CD4-positive, alpha-beta T cell treated with Interleukin-4 for 4 hours (primary cell): ENCODE results near the gene NOTCH4.
"Not testable (repeated sequence)": the region's sequence is repeated elsewhere in the genome, so short reads cannot be mapped to it uniquely, and the experiment has no call there.

Source experiments
- DNase-seq: peaks from one replicate; pipeline ENCODE4 v3.0.0-alpha.2; 2020

The NOTCH4 gene

DNA sequence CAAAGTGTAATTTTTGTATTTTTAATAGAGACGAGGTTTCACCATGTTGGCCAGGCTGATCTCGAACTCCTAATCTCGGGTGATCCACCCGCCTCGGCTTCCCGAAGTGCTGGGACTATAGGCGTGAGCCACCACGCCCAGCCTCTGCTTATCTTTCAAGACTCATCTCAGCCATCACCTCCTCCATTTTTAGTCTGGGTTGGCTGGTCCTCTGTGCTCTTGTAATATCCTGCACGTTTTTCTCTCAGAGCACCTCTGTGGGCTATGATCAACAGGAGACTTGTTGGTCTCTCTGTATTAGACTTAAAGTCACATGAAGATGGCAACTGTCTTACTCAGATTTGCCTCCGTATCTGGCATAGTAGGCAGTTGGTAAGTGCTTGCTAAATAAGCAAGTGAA is 7.6 kb downstream of the NOTCH4 start:
- DNase-seq: no peak

DNA sequence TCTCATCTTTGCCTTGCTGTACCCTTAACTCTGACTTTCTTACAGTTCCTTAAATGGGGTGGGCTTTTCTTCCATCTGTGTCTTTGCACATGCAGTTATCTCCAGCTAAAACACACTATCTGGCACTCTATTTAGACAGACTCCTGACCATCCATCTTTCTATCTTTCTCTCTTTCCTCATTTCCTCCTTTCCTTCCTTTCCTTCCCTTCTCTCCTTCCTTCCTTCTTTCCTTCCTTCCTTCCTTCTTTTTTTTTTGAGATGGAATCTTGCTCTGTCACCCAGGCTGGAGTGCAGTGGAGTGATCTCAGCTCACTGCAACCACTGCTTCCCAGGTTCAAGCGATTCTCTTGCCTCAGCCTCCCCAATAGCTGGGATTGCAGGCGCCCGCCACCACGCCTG is 8.2 kb downstream of the NOTCH4 start:
- DNase-seq: no peak

DNA sequence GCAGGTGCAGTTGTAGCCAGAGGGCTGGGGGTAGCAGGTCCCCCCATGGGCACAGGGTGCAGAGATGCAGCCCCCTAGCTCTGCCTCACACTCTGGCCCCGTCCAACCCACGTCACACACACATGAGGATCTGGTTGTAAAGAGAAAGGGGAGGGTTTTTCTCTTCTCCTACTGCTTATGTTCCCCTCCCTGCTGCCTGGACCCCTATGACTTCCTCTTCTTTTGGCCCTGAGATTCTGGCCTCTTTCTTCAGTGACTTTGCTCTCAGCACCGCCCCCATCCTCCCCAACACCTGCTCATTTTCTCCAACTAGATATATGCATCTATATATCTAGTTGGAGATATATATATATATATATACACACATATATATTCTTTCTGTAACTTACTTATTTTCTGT is 9.7 kb downstream of the NOTCH4 start:
- DNase-seq: no peak

DNA sequence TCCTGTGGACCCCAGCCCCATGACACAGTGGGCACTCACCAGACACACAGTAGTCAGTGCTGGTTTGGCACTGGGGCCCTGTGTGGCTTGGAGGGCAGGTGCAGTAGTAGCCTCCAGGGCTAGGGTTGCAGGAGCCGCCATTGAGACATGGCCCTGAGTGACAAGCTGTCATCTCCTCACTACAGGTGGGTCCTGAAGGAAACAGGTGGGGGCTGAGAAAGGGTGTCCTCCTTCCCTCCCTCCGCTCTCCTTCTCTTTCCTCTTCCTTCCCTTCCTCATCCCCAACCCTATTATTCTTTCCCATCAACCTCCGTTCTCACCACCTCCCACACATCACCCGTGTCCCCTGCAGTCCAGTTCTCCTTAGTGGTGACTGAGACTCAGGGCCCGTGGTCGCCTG is 10.2 kb downstream of the NOTCH4 start:
- no peak for DNase-seq

DNA sequence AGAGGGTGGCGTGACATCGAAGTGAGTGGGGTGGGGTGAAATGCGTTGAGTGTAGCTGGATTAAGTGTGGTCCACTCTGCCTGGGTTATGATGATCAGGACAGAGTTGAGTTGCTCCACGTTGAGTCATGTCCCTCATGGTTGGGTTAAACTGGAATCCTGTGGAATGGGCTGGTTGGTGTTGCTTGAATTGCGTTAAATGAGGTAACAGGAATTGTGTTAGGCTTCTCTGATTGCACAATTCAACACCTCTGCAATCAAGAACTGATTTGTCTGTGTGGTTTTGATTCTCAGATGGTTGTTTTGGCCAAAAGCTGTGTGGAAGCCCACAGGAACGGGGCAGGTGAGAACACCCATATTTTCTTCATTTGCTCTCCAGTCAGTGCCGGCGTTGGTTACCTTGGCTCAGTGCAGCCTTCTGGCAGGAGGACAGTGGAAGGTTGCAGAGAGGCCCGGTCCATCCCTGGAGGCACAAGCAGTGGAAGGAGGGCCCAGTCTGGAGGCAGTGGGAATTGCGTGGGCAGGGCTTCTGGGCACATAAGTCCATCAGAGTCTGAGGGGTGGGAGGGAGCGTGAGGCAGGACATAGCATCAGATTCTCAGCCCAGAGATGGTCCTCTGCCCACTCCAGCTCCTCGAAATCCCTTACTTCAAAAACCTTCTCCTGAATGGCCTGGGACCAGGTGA is 11.6 kb downstream of the NOTCH4 start:
- DNase-seq: no peak

DNA sequence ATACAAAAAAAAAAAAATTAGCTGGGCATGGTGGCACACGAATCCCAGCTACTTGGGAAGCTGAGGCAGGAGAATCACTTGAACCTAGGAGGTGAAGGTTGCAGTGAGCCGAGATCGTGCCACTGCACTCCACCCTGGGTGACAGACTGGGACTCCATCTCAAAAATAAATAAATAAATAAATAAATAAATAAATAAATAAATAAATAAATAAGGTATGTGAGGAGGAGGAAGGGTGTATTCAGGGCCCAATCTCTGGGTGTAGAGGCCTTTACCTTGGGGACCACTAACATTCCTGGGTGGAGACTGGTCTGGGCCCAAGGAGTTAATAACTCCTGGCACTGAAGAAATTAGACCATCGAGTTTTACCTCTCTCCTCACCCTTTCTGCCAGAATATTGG is 12.4 kb downstream of the NOTCH4 start:
- not testable (repeated sequence) for DNase-seq

DNA sequence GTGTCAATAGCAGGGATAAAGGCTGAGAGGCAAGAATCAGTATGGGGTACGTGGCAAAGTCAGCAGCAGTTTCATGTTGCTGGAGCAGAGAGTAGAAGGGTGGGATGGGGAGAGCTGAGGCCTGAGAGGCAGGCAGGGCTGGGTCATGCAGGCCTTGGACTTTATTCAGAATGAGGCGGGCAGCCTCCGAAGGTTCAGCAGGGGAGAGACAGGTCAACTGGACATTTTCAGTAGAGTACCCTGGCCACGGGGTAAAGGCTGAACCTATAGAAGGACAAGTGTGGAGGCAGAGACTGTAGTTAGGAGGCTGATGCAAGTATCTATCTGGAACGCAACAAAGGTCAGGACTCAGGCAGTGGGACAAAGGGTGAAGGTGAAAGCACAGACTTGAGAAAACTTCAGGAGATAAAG is 13.7 kb downstream of the NOTCH4 start:
- no peak for DNase-seq

DNA sequence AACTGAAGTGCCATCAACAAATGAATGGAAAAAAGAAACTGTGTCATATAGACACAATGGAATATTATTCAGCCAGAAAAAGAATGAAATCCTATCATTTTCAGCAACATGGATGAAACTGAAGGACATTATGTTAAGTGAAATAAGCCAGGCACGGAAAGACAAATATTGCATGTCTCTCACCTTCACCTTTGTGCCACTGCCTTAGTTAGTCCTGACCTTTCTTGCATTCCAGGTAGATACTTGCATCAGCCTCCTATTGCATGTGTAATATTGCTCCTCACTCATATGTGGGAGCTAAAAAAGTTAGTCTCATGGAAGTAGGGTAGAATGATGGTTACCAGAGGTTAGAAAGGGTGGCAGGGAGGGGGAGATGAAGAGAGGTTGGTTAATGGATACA is 14.9 kb downstream of the NOTCH4 start:
- no peak for DNase-seq

DNA sequence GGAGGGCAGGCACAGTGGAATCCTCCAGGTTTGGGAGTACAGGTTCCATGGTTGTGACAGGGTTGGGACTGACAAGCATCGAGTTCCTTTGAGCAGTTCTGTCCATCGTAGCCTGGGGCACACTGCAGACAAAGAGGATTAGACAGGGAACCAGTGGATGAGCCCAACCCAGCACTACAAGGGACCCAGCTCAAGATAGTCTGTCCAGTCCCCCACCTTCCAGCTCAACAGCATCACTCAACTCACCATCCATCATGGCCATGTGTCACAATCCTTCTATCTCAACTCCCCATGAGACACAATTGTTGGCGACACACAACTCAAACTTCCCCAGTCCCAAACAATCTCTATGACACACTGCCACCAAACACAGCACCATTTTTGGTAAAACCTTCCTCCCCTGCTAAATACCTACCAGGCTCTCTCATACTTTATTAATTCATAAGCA is 19.6 kb downstream of the NOTCH4 start:
- no peak for DNase-seq

DNA sequence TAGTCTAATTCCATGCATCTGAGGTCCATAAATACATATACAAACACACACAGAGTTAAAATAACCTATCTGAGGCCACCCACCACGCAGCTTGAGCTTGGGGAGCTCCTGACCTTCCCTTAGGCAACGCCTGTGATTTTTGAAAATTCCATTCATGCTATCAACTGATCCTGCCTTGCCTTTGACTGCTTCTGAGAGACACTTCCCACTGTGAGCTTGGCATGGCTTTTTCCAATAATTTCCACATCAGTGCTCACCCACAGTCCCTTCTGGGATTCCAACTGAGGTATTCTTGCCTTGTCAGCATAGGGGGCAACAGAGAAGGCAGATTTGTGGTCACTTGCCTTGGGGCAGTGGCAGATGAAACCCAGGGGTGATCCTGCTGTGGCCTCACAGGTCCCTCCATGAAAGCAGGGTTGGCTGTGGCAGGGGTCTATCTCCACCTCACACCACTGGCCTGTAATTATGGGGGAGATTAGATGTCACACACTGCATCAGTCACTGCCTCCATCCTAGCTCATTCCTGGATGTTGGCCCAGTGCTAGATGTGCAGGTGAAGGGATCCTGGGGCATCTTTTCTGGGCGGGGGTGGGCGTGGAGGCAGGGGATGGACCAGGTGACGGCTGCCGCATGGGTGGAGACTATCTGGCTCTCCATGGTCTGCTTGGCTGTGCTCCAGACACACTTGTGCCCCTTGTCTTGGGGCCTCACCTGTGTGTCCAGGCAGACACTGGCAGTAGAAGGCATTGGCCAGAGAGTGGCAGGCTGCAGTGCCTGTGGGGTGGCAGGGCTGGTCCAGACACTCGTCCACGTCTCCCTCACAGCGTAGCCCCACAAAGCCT is 20.2 kb downstream of the NOTCH4 start:
- no peak for DNase-seq

DNA sequence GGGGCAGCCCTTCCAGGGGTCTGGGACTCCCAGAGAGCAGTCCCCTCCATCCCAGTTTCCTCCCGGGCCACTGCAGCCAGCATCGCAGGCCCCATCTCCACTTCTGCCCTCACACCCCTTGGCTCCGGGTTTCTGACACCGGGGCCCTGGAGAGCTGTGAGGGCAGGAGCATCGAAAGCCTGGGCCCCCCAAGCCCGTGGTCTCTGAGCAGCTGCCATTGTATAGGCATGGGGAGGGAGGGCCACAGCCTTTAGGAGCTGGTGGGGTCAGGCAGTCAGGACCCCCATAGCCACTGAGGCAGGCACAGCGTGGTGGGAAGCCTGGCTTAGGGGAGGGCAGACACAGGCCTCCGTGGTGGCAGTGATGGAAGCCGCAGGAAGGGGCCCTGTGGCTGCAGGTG is 21.7 kb downstream of the NOTCH4 start:
- no peak for DNase-seq

DNA sequence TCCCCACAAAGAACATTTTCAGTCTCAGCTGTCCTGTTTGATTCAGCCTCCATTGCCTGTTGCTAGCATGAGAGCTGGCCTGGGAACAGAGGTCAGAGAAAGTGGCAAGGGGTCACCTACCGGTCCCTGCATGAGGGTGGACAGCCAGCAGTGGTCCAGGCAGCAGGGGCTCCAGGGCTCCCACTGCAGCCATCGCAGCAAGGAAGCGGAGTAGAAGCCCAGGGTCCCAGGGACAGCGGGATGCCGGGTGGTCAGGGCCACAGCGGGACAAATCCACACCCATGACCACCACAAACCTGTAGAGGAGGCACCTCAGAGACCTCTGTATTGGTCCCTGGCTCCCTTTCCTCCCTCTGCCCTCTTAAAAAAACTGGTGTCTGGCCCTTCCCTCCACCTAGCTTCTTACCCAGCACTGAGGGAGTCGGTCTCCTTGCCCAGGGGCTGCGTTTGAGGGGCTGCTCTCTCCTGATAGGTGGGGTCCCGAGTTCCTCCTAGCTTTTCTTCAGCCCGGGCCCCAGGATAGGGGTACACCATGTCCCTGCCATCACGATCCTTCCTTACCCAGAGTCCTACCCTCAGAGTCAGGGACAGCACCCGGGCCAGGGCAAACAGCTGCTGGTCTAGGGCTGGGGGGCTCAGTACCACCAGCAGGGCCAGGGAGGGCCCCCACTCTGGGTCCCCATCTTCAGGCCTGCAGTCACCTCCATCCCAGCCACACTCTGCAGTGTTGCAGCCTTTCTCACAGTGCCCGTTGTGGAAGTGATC is 23.0 kb downstream of the NOTCH4 start:
- DNase-seq: no peak

DNA sequence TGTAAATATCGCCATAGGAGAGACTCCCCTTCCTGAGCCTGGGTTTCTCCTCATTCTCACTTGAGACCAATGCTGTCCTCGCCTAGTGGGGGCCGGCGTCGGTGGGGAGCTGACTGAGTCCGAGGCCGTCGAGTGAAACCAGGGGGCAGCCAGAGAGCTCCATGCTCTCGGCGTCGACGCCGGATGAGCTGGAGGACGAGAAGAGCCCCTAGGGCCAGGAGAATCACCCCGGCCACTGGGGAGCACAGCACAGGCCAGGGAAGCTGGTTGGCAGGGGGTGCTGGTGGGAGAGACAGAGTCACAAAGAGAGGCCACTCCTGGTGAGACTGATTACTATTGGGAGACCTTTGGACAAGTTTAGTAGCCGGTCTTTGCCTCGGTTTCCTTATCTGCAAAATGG is 25.0 kb downstream of the NOTCH4 start:
- no peak for DNase-seq

DNA sequence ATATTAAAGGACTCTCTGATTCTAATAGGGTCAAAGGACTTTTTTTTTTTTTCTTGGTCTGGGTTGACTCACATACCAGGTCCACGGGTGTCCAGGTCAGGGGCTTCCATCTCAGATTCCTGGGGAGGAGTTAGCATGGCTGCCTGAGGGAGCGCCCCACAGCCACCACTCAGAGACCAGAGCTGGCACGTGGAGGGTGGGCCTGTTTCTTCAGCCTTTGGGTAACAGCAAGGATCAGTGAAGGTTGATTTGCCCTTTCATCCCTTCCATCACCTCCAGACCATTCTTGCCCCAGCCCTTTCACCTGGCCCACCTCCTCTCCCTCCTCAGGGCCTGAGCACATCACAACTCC is 25.5 kb downstream of the NOTCH4 start:
- DNase-seq: no peak

DNA sequence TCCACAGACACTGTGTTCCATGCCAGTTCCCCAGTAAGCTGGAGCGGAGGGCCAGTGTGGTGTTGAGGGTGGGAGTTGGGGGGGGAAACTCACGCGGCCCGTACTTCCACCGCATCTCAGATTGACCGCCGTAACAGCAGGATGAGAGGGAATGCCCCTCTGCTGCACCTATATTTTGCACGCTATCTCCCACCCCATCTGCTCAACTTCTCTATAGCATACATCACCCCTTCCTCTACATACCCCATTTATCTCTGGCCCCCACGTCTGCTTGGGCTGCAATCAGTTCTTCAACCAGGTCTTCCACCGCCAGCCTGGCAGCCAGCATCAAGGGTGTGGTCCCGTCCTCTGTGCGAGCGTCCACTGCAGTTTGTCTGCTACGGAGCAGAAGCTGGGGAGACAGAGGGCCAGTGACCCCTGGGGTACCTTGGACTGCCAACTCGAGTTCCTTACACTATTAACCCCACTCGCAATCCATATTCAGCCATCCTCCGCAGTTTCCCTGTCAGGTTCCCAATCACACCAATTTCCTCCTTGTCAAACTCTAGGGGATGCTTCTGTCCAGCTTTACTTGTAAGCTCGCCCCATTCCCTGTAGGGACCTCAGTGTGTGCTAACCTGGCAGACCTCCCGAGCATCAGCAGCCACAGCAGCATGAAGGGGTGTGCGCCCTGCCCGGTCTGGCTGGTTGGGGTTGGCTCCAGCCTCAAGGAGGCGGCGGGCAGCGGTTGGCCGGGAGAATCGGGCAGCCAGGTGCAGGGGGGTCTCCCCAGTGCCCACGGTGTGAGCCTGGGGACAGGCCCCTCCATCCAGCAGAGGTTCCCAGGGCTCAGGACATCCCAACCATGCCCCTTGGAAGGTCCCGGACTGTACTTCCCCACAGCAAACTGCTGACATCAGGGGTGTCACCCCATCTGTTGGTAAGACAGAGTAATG is 26.9 kb downstream of the NOTCH4 start:
- no peak for DNase-seq

DNA sequence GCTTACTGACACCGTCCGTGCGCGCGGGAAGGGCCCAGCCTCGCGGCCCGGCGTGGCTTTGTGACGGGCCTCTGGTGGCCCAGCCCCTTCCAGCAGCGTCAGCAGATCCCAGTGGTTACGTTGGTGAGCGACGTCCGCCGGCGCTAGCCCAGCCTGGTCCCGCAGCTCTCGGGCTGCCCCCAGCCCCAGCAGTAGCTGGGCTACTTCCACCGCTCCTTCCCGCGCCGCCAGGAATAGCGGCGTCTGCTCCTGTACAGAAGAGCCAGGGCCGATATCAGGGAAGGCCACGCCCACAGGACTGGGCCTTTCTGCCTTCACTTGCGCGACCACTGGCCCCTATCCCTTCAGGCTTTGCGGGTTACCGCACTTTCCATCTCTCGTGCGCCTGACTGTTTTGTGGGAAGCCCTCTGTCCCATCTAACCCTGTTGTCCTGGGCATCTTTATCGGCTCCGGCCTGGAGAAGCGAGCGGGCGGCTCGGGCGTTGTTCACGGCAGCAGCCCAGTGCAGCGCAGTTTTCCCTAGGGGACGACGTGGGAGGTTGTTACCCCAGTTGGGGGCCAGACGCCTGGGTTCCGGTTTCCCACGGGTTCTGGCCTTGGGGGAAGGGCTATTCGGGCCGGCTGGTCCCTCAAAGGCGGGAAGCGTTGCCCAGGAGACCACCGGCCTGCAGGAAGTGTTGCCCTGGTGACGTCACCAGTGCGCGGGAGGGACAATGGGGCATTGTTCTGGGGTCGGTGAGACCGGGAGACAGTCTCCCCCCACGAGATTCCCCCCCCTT is 27.8 kb downstream of the NOTCH4 start:
- DNase-seq: peak; percentile 38

DNA sequence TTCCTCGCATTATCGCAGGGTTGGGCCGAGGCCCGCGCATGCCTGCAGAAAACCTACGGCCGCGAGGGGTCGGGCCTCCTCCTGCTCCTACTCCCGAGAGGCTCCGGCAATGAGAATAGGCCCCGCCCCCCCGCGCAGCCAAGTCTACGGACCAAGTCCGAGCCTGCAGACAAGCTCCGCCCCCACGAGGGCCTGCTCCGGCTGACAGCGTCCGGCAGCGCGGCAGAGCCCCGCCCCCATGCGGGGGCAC is 28.3 kb downstream of the NOTCH4 start:
- DNase-seq: peak; percentile 100

DNA sequence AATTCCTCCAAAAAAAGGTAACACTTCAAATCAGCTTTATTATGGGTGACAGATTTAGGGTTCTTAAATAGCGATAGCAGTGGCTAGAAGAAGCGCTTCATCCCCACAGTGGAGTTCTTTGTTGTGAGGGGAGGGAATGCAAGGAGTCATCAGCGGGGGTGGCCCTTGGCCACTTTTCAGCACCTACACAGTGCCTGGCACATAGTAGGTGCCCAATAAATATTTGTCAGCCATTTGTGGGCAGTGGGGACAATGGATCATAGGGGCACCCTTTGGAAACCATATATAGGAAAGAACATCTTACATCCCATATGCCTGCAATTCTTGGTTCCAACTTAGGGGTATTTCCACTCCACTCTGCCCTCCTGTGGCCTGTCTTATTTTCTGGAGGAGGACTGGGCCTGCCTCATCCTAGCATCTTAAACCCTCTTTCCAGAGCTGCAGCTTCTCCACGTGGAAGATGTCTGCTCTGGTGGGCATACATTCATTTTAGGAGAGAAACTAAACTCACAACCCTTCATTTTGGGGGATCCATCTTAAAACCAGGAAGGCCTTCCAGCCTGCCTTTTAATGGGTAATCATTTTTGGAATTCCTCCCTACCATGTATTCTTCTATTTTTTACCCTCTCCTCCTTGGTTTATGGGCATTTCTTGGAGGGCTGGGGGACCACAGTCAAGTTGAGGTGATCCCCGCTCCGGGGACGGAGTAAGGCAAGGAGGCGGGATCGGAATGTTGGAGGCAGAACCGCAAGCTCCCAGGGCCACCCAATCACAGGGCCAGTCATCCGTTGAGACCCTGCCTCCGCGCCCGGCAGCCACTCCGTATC is 28.8 kb downstream of the NOTCH4 start:
- peak; percentile 48 for DNase-seq

DNA sequence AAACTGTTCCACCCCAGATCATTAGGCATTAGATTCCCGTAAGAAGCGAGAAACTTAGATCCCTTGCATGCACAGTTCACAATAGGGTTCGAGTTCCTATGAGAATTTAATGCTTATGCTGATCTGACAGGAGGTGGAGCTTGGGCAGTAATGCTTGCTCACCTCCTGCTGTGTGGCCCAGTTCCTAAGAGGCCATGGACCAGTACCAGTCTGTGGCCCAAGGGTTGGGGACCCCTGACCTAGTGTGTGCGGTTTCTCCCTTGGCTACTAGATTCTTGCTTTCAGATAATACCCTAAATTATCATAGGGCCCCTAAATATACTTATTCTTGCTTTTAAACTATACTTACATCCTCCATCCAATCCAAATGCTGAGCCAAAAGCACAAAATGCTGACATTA is 29.5 kb downstream of the NOTCH4 start:
- no peak for DNase-seq

DNA sequence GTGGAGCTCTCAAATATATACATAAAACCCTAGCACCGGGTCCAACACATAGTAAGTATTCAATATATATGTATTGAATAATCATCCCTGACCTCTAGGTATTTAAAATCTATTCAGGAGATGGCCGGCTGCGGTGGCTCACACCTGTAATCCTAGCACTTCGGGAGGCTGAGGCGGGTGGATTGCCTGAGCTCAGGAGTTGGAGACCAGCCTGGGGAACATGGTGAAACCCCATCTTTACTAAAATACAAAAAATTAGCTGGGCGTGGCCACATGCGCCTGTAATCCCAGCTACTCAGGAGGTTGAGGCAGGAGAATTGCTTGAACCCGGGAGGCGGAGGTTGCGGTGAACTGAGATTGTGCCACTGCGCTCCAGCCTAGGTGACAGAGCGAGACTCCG is 30.8 kb downstream of the NOTCH4 start:
- not testable (repeated sequence) for DNase-seq

DNA sequence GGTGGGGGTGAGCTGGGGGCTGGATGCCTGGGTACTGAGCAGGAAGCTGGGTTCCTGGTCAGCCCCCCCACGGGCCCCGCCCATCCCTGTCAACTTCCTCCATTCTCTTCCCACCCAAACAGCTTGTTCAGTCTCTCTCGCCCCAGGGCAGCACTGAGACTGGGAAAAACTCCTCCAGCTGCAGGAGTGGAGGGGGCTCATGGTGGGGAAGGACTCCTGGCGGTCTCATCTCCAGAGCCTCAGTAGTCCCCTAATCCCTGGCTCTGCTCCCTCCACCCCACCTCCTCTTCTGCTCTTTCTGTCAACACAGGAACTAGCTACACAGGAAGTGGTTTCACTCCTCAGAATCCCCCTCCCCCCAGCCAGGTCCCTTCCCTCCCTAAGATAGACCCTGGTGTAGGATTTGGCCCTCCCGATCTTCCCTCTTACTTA is 31.2 kb downstream of the NOTCH4 start, which contains the start of gene GPSM3:
TSS of gene GPSM3 (minus strand) at position 36 of the 432 bp plus-strand sequence. CDS start 130 bp downstream, outside the sequence.
- peak; percentile 56 for DNase-seq
